ENCODE results near the gene ARPP21.

GRCh38 chr3:35685153-35685552, 45.8 kb downstream of the ARPP21 start:
- TF ChIP-seq CTCF (IDR thresholded peaks at IDR 0.05) = no peak
- no peak for TF ChIP-seq POLR2A (IDR thresholded peaks at IDR 0.05)

All from esophagus squamous epithelium (tissue), 4 donors.